IPS-NIHi11 (cell line): ENCODE data around the gene ODAD4.

Source experiments
- DNase-seq: peaks from one replicate; pipeline ENCODE4 v3.0.0; 2012; ENCODE audit warnings: mixed read lengths, low spot score

The ODAD4 gene

GRCh38 chr17:41971721-41972523 is 41.5 kb downstream of the ODAD4 start:
- DNase-seq: no peak

GRCh38 chr17:41972571-41973407 is 42.4 kb downstream of the ODAD4 start:
- no peak for DNase-seq

- DNase-seq: no peak
Measured at GRCh38 chr17:41973408-41973811, 43.0 kb downstream of the ODAD4 start.

GRCh38 chr17:41974031-41974430 is 43.6 kb downstream of the ODAD4 start:
- no peak for DNase-seq

- DNase-seq: no peak
Measured at GRCh38 chr17:41974658-41975057, 44.2 kb downstream of the ODAD4 start.

- no peak for DNase-seq
Measured at GRCh38 chr17:41975099-41976083, 45.0 kb downstream of the ODAD4 start.

GRCh38 chr17:41976142-41976768 is 45.8 kb downstream of the ODAD4 start:
- no peak for DNase-seq

GRCh38 chr17:41977991-41978390 is 47.6 kb downstream of the ODAD4 start:
- DNase-seq: peak; percentile 24

GRCh38 chr17:41982026-41982760 is 51.8 kb downstream of the ODAD4 start:
- no peak for DNase-seq

GRCh38 chr17:41984454-41984853 is 54.0 kb downstream of the ODAD4 start:
- no peak for DNase-seq

GRCh38 chr17:41985919-41986318 is 55.5 kb downstream of the ODAD4 start:
- DNase-seq: no peak

GRCh38 chr17:41986634-41987033 is 56.2 kb downstream of the ODAD4 start:
- no peak for DNase-seq

- DNase-seq: no peak
Measured at GRCh38 chr17:41987642-41988041, 57.2 kb downstream of the ODAD4 start.

- no peak for DNase-seq
Measured at GRCh38 chr17:41988418-41988817, 58.0 kb downstream of the ODAD4 start.

- DNase-seq: no peak
Measured at GRCh38 chr17:41989702-41990419, 59.4 kb downstream of the ODAD4 start.

- no peak for DNase-seq
Measured at GRCh38 chr17:41992576-41992975, 62.2 kb downstream of the ODAD4 start.

GRCh38 chr17:41996855-41997164 is 66.4 kb downstream of the ODAD4 start:
- DNase-seq: no peak

GRCh38 chr17:41998497-41998896 is 68.1 kb downstream of the ODAD4 start:
- DNase-seq: no peak

GRCh38 chr17:42000413-42001133 is 70.2 kb downstream of the ODAD4 start:
- DNase-seq: no peak

GRCh38 chr17:42001729-42002128 is 71.3 kb downstream of the ODAD4 start:
- DNase-seq: no peak
